ENCODE measurements around the gene MIEF2.
"Not testable (repeated sequence)": the region's sequence is repeated elsewhere in the genome, so short reads cannot be mapped to it uniquely, and the experiment has no call there.

Gene MIEF2, protein sequence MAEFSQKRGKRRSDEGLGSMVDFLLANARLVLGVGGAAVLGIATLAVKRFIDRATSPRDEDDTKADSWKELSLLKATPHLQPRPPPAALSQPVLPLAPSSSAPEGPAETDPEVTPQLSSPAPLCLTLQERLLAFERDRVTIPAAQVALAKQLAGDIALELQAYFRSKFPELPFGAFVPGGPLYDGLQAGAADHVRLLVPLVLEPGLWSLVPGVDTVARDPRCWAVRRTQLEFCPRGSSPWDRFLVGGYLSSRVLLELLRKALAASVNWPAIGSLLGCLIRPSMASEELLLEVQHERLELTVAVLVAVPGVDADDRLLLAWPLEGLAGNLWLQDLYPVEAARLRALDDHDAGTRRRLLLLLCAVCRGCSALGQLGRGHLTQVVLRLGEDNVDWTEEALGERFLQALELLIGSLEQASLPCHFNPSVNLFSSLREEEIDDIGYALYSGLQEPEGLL

GRCh38 chr17:18260332-18261145 is at the start of gene MIEF2:
TSS of gene MIEF2 (plus strand) at chr17:18260662. CDS start at chr17:18262721, 2,059 bp downstream.
- TF ChIP-seq ZFX (IDR thresholded peaks at IDR 0.05) = peak; percentile 90; the same call in 1 of the 2 replicates
- TF ChIP-seq, protein P1, sequence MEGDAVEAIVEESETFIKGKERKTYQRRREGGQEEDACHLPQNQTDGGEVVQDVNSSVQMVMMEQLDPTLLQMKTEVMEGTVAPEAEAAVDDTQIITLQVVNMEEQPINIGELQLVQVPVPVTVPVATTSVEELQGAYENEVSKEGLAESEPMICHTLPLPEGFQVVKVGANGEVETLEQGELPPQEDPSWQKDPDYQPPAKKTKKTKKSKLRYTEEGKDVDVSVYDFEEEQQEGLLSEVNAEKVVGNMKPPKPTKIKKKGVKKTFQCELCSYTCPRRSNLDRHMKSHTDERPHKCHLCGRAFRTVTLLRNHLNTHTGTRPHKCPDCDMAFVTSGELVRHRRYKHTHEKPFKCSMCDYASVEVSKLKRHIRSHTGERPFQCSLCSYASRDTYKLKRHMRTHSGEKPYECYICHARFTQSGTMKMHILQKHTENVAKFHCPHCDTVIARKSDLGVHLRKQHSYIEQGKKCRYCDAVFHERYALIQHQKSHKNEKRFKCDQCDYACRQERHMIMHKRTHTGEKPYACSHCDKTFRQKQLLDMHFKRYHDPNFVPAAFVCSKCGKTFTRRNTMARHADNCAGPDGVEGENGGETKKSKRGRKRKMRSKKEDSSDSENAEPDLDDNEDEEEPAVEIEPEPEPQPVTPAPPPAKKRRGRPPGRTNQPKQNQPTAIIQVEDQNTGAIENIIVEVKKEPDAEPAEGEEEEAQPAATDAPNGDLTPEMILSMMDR (conservative IDR thresholded peaks at IDR 0.05) = no peak
- peak within 1 kb of the TSS; percentile 89 for H3K27ac ChIP-seq

GRCh38 chr17:18213666-18214270 is 46.7 kb upstream of the MIEF2 start:
- H3K27ac ChIP-seq = no peak overlapping the region
- no peak for TF ChIP-seq ZFX (IDR thresholded peaks at IDR 0.05)
- TF ChIP-seq, protein P1 (conservative IDR thresholded peaks at IDR 0.05) = no peak

GRCh38 chr17:18216906-18217305 is 43.6 kb upstream of the MIEF2 start:
- H3K27ac ChIP-seq = not testable (repeated sequence)

DNA sequence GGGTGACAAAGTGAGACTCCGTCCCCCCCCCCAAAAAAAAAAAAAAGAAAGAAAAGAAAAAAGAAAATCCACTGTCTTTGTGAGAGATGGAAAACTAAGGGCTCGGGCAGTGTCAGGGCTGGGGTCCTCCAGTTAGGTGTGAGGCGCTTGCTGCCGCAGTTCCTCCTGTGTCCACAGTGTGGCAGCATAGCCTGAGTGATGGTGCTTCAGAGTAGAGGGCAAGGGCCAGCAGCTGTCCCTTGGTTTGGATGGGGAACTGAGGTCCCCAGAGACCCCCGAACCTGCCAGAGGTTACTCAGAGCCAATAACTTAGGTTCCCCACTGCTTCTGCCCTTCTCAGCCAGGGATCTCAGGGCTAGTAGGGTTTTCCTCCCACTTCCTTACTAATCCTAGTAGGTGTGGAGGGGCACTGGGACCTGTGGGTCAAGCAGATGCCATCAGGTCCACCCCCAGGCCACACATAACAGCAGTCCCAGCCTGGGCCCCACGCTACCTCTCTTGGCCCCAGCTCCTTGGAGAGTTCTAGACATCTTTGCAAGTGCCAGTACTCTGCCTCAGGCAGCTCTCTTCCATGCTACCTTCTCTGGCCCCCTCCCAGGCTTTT is 42.9 kb upstream of the MIEF2 start:
- no peak overlapping the region for H3K27ac ChIP-seq
- no peak for TF ChIP-seq ZFX (IDR thresholded peaks at IDR 0.05)
- TF ChIP-seq, protein P1 (conservative IDR thresholded peaks at IDR 0.05) = peak; percentile 97

DNA sequence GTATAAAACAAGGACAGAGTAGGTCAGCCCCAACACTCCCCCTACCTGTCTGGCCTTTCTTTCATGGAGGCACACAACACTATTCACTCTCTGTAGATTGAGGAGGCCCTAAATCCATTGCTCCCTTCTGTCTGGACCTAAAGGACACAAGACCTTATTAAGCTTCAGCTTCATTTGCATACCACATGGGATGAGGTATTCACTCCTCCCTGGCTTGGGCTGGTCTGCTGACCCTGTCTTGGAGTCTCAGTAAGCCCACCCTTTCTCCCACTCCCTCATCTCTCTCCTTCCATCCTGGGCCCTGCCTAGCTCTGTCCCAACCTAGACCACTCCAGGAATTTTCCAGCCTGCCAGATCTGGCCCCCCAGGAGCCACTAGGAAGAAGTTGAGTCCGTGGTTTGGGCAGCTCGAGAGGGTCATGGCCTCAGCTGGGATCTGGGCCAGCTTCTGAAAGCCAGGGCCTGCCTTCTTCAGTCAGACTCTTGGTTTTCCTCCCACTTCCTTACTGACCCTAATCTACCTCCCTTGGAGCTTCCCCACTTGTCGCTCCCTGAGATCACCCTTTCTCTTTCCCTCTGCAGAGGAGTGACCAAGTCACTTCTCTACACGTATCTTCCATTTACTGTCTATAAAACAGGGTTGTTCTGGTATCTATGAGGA is 41.6 kb upstream of the MIEF2 start:
- no peak overlapping the region for H3K27ac ChIP-seq
- no peak for TF ChIP-seq ZFX (IDR thresholded peaks at IDR 0.05)
- TF ChIP-seq, protein P1 (conservative IDR thresholded peaks at IDR 0.05) = no peak

DNA sequence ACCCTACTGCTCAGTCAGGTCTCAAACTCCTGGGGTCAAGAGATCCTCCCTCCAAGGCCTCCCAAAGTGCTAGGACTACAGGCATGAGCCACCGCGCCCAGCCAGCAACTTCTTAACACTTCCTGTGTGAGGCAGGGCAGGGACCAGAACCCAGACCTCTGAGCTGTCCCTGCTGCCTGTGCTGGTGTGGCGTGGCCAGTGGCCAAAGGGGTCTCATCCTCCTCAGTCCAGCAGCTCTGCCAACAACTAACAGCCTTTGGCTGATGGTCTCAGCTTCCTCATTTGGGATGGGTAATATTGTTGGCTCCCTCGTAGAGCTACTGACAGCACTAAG is 36.4 kb upstream of the MIEF2 start:
- no peak overlapping the region for H3K27ac ChIP-seq
- TF ChIP-seq, protein P1 (conservative IDR thresholded peaks at IDR 0.05) = no peak
- no peak for TF ChIP-seq ZFX (IDR thresholded peaks at IDR 0.05)
